NCI-H2196 treated with DMSO at 0.1 percent for 48 hours (cell line): ENCODE measurements around the gene NES.

ENCODE experiments used
- DNase-seq: peaks from one replicate; lab custom pipeline; 2025; ENCODE audit not compliant: unreplicated experiment; lab: John Stamatoyannopoulos, UW

The NES gene

DNA sequence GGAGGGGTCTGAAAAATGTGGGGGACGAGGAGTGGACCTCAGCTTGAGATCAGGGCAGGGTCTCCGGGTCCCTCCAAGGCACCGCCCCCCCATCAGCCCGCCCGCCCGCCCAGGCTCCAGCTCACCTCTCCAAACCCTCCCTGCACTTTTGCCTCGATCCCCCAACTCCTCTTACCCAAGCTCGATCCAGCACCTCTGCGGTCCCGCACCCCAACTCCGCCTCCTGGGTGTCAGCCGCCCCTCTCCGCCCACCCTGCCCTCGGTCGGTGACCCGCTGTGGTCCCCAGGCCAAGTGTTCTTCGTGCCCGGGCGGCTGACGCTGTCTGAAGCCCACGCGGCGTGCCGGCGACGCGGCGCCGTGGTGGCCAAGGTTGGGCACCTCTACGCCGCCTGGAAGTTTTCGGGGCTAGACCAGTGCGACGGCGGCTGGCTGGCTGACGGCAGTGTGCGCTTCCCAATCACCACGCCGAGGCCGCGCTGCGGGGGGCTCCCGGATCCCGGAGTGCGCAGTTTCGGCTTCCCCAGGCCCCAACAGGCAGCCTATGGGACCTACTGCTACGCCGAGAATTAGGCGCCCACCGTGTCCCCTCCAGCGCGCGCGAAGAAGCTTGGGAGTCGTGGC lies 52.3 kb downstream of the NES start:
- no peak for DNase-seq

DNA sequence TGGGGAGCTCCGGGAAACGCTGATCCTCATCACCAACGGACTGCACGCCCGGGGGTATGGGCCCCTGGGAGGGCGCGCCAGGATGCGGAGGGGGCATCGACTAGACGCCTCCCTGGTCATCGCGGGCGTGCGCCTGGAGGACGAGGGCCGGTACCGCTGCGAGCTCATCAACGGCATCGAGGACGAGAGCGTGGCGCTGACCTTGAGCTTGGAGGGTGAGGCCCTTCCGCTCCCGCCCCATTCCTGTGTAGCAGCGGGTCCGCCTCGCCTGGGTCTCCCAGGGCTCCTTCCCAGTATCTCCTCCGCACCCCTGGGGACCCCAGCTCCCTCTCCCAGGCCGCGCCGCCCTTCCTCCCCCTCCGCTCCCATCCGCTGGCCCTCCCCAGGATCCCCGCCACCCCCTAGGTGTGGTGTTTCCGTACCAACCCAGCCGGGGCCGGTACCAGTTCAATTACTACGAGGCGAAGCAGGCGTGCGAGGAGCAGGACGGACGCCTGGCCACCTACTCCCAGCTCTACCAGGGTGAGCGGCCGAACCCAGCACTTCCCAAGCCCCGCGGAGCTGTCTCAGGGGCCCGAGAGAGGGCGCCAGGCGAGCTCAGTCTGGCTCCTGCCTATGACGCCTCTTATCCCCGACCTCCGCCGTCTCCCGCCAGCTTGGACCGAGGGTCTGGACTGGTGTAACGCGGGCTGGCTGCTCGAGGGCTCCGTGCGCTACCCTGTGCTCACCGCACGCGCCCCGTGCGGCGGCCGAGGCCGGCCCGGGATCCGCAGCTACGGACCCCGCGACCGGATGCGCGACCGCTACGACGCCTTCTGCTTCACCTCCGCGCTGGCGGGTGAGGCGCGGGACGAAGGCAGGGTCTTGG lies 53.0 kb downstream of the NES start:
- no peak for DNase-seq

- no peak for DNase-seq
Observed at GRCh38 chr1:156622581-156623297, 54.5 kb downstream of the NES start.

DNA sequence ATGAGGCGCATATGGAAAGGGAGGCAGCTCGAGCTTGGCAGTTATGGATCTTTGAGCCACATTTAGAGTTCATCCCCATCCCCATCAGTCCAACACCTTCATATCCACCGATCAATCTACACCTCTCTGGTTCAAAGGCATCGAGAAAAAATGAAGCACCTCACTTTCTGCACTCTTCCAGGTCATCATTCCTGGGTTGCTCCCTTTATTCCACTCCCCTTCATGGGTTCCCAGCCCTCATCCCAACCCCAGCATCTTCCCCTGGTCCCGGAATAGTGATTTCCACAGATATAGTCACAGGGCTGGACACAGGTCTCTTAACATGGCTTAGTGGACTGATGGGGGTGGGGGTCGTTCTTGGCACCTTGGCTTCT lies 57.6 kb downstream of the NES start:
- no peak for DNase-seq

DNA sequence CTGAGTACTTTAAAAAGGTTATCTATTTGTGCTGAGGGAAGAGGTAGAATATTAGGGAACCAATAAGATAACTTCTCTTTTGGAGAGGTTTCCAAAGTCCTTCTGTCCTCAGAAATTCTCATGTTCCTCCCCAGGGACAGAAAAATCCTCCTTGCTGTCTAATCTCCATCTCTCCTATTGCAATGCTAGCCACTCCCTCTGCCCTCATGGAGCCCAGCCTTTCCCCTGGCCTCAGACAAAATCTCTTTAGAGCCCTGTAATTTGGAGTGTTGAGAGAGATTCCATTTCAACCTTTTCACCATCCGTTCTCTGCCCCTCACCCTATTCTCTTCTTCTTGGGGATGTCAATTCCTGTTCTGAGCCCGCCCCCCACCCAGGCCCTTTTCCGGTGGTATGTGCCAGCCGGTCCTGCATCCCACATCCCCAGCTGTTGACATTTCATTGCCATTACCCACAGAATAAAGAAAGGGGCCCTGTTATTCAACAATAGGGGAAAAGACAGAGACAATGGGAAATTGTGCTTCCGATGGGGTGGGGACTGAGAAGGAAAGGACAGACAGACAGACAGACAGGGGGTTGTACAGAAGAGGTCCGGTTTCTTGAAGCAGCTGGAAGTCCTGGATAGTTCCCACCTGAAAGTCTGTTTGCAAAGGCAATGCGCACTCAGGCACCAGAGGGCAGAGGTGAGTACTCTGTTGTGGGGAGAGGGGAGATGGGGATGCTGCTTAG lies 58.2 kb downstream of the NES start, which contains the start of gene HAPLN2:
HAPLN2 (plus strand) TSS at position 563 of the 729 bp plus-strand sequence. CDS start 4,076 bp downstream, outside the sequence.
- no peak for DNase-seq
